A549 (cell line): ENCODE data around the gene IMMT.

Source experiments
- BHLHE40 ChIP-seq: IDR thresholded peaks from 2 replicates; pipeline ENCODE4 v1.6.1; 2012; ENCODE audit warnings: low read depth, low read length, inconsistent platforms
- CHD2 ChIP-seq: fragments of 150-350 bp; IDR thresholded peaks from 2 replicates; pipeline ENCODE4 v1.6.1; 2014; ENCODE audit warnings: low read length; ENCODE audit not compliant: partially characterized antibody
- EP300 ChIP-seq, 2 experiments: fragments of >200 bp; sonication (Bioruptor Twin); formaldehyde crosslinking; IDR thresholded peaks; 2 replicates in 1 of 2; 3 replicates in 1 of 2; pipeline ENCODE4 v1.6.1; 2016 to 2017
- POLR2A ChIP-seq: IDR thresholded peaks from 2 replicates; pipeline ENCODE4 v1.6.1; 2012; ENCODE audit warnings: mild to moderate bottlenecking, low read length
- RNF2 ChIP-seq: fragments of 200-600 bp; sonication (generic); IDR thresholded peaks from 2 replicates; pipeline ENCODE4 v1.6.1; 2016; ENCODE audit warnings: low read depth, mild to moderate bottlenecking, antibody characterized with exemption, moderate library complexity, borderline replicate concordance
- USF2 ChIP-seq: fragments of 450-650 bp; IDR thresholded peaks from 2 replicates; pipeline ENCODE4 v1.6.1; 2014; ENCODE audit warnings: antibody characterized with exemption
- ZFP36 ChIP-seq: fragments of 450-650 bp; IDR thresholded peaks from 2 replicates; pipeline ENCODE4 v1.6.1; 2014; ENCODE audit warnings: borderline replicate concordance; ENCODE audit not compliant: partially characterized antibody
- TF ChIP-seq, protein P1 (sequence below): fragments of >200 bp; sonication (Bioruptor Twin); formaldehyde crosslinking; IDR thresholded peaks from 3 replicates; pipeline ENCODE4 v1.5.1; 2016
- TF ChIP-seq, protein P2 (sequence below): fragments of 200-600 bp; sonication (generic); IDR thresholded peaks from 2 replicates; pipeline ENCODE4 v1.6.1; 2016; ENCODE audit warnings: antibody characterized with exemption, mild to moderate bottlenecking, moderate library complexity
- TF ChIP-seq, protein P3 (sequence below): fragments of 150-350 bp; IDR thresholded peaks from 2 replicates; pipeline ENCODE4 v1.6.1; 2014; ENCODE audit warnings: low read depth, mild to moderate bottlenecking, low read length

DNA sequence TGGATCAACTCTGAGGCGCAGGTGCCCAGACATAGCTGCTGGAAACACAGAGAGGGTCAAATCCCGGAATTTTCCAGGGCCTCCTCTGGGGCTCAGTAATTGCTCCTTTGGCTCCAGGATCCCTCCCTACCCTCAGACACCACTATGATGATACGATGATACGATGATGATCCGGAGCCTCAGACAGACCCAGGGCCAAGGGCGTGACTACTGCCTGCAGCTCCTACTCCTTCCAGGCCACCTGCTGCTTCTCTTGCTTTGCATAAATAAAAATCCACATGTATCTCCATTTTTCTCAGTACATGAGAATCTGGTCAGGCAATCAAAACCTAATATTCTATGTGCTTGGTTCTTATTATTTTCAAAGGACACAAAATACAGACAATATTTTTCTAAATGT lies 37.6 kb upstream of the IMMT start:
- TF ChIP-seq, protein P1, sequence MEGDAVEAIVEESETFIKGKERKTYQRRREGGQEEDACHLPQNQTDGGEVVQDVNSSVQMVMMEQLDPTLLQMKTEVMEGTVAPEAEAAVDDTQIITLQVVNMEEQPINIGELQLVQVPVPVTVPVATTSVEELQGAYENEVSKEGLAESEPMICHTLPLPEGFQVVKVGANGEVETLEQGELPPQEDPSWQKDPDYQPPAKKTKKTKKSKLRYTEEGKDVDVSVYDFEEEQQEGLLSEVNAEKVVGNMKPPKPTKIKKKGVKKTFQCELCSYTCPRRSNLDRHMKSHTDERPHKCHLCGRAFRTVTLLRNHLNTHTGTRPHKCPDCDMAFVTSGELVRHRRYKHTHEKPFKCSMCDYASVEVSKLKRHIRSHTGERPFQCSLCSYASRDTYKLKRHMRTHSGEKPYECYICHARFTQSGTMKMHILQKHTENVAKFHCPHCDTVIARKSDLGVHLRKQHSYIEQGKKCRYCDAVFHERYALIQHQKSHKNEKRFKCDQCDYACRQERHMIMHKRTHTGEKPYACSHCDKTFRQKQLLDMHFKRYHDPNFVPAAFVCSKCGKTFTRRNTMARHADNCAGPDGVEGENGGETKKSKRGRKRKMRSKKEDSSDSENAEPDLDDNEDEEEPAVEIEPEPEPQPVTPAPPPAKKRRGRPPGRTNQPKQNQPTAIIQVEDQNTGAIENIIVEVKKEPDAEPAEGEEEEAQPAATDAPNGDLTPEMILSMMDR, result no peak
- TF ChIP-seq EP300 (IDR thresholded peaks at IDR 0.05) (no peak), BHLHE40 (no peak), CHD2 (no peak), RNF2 (no peak), POLR2A (no peak), ZFP36 (no peak), USF2 (no peak)
- TF ChIP-seq, protein P2, sequence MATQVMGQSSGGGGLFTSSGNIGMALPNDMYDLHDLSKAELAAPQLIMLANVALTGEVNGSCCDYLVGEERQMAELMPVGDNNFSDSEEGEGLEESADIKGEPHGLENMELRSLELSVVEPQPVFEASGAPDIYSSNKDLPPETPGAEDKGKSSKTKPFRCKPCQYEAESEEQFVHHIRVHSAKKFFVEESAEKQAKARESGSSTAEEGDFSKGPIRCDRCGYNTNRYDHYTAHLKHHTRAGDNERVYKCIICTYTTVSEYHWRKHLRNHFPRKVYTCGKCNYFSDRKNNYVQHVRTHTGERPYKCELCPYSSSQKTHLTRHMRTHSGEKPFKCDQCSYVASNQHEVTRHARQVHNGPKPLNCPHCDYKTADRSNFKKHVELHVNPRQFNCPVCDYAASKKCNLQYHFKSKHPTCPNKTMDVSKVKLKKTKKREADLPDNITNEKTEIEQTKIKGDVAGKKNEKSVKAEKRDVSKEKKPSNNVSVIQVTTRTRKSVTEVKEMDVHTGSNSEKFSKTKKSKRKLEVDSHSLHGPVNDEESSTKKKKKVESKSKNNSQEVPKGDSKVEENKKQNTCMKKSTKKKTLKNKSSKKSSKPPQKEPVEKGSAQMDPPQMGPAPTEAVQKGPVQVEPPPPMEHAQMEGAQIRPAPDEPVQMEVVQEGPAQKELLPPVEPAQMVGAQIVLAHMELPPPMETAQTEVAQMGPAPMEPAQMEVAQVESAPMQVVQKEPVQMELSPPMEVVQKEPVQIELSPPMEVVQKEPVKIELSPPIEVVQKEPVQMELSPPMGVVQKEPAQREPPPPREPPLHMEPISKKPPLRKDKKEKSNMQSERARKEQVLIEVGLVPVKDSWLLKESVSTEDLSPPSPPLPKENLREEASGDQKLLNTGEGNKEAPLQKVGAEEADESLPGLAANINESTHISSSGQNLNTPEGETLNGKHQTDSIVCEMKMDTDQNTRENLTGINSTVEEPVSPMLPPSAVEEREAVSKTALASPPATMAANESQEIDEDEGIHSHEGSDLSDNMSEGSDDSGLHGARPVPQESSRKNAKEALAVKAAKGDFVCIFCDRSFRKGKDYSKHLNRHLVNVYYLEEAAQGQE, result no peak
- TF ChIP-seq, protein P3, sequence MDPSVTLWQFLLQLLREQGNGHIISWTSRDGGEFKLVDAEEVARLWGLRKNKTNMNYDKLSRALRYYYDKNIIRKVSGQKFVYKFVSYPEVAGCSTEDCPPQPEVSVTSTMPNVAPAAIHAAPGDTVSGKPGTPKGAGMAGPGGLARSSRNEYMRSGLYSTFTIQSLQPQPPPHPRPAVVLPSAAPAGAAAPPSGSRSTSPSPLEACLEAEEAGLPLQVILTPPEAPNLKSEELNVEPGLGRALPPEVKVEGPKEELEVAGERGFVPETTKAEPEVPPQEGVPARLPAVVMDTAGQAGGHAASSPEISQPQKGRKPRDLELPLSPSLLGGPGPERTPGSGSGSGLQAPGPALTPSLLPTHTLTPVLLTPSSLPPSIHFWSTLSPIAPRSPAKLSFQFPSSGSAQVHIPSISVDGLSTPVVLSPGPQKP, result no peak
